HG02571 (cell line): ENCODE measurements around the gene GNAI2.
"Not testable (repeated sequence)": the region's sequence is repeated elsewhere in the genome, so short reads cannot be mapped to it uniquely, and the experiment has no call there.

Source experiments
- ATAC-seq: cut with Tn5 transposase; IDR thresholded peaks from one replicate; pipeline ENCODE4 v1.9.1; 2021; ENCODE audit warnings: mild to moderate bottlenecking, moderate library complexity; ENCODE audit not compliant: unreplicated experiment

Gene GNAI2

GRCh38 chr3:50204804-50205412, 31.1 kb upstream of the GNAI2 start, which contains the start of gene SLC38A3:
Gene SLC38A3 (plus strand): TSS chr3:50205271. CDS start chr3:50214200, 8,929 bp downstream.
- ATAC-seq: no peak

DNA sequence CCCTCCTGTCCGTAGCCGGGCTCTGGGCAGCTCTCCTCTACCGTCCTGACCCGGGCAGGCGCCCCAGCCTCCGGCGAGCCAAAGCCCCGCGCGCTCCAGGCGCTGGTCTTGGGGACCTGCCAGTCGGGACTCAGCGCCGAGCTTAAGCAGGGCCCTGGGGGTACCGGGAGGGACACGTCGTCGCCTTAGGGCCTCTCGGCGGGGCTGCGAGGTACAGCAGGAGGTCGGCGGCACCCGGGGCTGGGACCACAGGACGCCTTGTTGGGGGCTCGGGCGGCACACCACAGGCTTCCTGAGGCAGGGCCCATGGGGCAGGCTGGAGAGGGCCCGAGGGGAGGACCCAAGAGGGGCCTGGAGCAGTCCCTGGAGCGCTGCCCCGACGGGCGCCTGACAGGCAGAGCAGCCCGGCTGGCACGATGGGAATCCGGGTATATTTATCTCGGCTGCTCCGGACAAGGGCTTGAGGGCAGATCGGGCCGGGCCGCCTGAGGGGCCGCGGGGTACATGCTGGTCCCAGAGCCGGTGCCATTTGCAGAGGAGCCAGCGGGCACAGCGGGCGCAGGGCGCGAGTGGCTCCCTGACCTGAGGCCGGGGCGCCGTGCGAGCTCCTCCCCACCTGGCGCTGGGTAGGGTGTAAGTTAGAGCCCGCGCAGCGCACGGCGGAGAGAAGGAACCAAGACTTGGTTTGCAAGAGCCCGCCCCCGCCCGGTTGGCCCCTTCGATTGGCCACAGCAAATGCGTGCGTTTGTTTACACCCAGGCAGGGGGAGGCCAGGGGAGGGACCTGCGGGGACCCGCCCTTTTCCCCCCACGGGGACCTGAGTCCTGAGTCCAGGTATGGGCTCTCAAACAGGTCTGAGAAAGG, 30.4 kb upstream of the GNAI2 start:
- ATAC-seq: no peak

DNA sequence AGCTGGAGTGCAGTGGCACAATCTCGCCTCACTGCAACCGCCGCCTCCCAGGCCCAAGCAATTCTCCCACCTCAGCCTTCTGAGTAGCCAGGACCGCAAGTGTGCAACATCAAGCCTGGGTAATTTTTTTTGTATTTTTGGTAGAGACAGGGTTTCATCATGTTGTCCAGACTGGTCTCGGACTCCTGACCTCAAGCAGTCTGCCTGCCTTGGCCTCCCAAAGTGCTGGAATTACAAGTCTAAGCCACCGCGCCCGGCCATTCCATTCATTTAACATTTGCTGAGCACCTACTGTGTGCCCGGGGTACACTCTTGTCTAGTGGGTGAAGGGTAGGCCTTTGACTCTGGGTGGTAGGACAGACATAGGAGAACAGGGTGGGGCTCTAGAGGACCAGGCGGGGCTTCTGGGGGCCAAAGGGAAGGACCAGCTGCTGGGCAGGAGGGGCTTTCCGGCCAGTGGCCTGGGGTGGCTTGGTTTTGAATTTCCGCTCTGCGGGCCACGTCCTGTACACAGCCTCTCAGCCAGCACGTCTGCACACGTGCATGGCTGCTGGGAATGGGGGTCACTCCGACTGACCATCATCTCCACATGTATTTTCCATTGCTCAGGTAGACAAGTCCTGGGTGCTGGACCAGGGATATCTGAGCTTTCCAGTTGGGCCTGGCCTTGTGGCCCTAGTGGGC, 28.5 kb upstream of the GNAI2 start:
- ATAC-seq: no peak

- ATAC-seq: no peak
Observed at GRCh38 chr3:50208677-50209344, 27.2 kb upstream of the GNAI2 start.

GRCh38 chr3:50210176-50210509, 25.9 kb upstream of the GNAI2 start:
- ATAC-seq: no peak

- ATAC-seq: no peak
Observed at GRCh38 chr3:50210510-50211367, 25.3 kb upstream of the GNAI2 start.

DNA sequence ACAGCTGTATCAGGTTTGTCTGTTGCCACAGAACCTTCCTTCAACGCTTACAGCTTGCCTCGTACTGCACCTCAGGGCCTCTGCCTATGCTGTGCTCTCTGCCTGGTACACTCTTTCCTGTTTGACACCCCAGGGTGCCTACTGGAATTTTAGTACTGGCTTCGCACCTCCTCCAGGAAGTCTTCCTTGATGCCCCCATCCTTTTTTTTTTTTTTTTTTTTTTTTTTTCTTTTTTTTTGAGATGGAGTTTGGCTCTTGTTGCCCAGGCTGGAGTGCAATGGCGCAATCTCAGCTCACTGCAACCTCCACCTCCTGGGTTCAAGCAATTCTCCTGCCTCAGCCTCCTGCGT, 24.7 kb upstream of the GNAI2 start:
- not testable (repeated sequence) for ATAC-seq

- no peak for ATAC-seq
Observed at GRCh38 chr3:50211930-50212329, 24.1 kb upstream of the GNAI2 start.

DNA sequence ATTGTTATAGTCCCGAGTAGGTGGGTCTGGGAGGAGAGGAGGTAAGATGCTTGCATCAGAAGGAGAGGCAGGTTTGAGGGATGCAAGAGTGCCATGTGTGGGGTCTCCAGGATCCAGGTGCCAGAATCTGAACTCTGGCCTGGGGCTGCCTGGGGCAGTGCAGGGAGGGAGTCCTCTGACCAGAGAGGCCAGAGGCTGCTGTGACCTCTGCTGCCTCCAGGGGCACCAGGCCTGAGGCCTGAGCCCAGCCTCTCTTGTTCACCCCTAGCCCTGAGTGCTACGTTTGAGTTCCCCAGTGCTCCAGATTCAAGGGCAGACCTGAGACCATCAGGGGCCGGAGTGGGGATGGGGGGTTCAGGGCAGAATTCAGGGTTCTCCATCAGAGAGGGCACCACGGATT, 23.5 kb upstream of the GNAI2 start:
- ATAC-seq: no peak

DNA sequence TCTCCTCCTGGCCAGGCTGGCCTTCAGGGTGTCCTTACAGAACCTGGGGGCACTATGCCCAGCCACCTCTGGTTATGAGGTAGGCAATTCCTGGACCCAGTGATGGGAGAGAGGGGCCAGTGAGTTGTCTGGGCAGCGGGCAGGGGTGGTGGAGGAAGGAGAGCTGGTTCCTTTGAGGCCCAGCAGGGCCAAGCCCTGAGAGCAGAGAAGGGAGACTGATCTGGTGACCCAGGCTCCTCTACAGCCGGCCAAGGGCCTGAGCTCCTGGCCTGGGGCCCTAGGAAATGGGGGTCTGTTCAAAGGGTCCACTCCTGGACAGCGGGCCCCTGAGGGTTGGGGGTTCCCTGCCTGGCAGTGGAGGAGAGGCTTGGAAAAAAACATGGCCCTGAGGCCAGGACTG, 23.0 kb upstream of the GNAI2 start:
- no peak for ATAC-seq

DNA sequence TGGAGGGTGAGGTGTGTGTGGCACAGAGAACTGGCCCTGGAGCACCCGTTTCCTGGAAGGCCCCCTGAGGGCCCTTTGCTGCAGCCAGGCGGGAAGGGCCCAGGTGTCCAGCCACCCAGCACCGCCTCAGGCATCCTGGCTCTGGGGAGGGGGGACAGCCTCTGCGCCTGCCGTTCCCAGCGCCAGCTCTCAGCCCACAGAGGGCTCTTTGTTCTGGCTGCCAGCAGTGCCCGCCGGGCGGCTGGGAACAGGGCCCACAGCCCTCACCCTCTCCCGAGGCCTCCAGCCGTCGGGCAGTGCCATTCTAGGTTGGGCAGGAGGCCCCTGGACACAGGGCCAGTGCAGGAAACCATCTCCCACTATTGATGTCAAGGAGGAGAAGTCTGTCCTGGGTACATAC, 22.6 kb upstream of the GNAI2 start:
- no peak for ATAC-seq

DNA sequence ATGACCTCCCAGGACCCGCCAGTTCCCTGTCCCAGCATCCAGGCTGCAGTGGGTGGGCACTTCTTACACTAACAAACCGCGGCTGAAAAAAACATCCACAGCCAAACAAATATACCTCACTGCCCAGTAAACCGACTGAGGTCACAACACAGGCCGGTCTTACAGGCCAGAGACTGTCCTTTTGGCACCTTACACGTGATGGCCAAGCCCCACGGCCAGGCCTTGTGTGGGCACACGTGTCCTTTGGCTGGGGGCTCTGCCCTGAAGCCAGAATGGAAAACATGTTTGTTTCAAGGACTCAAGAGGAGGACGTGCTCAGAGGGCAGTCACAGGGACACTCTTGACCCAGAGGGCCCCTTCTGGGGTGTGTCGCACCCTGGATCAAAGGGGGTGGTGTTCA, 21.2 kb upstream of the GNAI2 start:
- no peak for ATAC-seq

- no peak for ATAC-seq
Observed at GRCh38 chr3:50215529-50215928, 20.5 kb upstream of the GNAI2 start.

- ATAC-seq: no peak
Observed at GRCh38 chr3:50217681-50218080, 18.3 kb upstream of the GNAI2 start.

- no peak for ATAC-seq
Observed at GRCh38 chr3:50218448-50218847, 17.6 kb upstream of the GNAI2 start.

- ATAC-seq: no peak
Observed at GRCh38 chr3:50219285-50219684, 16.7 kb upstream of the GNAI2 start.

DNA sequence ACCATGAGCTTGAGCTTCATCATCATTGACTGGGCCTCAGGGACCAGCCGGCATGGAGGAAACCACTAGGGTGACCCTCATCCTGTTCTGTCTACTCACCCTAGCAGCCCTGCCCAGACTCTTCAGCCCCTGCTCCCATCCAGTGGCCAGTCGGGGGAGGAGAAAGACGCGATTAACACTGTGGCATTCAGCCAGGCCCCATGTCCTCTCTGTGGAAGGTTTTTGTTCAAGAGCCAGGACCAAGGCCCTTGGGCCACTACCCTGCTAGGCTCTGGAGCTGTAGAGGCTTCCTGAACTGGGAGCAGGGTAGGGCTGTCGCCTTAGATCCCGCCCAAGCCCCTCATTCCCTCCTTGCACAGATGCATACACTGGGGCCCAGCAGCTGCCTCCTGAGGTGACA, 15.9 kb upstream of the GNAI2 start:
- ATAC-seq: no peak

- no peak for ATAC-seq
Observed at GRCh38 chr3:50221051-50221410, 15.0 kb upstream of the GNAI2 start.

DNA sequence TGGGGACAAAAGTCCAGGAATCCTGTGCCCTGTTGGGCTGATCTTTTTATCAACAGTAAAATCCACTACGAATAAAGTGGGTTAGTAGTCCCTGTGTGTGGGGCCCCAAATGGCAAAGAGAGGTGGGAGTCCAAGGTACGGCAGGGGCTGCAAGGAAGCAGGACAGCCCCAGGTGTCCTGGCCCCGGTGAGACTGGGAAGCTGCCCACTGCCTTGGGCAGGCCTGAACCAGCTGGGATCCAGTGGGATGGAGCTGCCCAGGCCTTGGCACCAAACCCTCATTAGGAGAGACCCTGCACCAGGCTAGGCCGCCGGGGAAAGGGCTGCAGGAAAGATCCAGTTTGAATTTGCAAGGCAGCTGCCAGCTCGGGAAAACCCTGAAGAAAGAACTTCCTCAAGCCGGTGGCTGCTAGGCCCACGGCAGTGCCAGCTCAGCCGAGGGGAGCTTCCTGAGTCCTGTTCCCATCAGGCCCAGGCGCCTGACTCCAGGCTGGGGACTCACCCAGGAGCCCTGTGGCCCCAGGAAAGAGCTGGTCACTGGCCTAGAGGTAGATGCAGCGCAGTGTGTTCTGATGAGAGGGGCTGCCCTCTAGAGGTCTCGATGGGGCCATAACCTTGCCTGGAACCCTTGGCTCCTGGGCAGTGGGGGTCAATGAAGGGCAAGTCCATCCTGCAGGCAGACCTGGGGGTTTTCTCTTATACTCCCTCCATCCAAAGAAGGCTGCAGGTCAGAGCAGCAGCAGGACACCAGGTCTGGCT, 14.4 kb upstream of the GNAI2 start:
- ATAC-seq: no peak

DNA sequence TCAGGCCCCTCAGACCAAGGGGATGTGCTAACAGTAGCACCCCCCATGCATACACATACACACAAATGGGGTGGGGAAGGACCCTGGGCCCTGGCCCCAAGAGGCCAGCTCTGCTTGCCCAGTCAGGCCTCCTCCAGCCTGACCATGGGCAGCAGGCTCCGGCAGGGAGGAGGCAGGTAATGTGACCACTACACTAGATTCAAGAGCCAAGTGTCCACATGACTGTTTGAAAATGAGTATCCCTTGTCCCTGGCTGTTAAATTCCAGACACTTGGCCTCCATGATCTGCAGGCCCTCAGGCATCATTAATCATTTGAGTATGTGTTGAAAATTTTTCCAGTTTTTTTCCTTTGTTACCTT, 13.9 kb upstream of the GNAI2 start:
- ATAC-seq: no peak
